Measurements from ENCODE around the gene GAB4. TPM values are rescaled to one million over a fixed set of nuclear protein-coding genes. Genes with fewer than 3 reads are reported as not detected.

GAB4 gene
- total and polyA plus RNA-seq, 2 donors (not counting 1 experiment from before 2014, with no cell fraction given) = not detected

- DNase-seq (ENCODE audit: low read depth in 2 of 2) = no peak
- no peaks in the 10 kb centered on the region for H3K36me3 ChIP-seq (ENCODE audit: control insufficient read depth, insufficient read depth, low read length)
- no peaks in the 10 kb centered on the region for H3K9me3 ChIP-seq (ENCODE audit: control insufficient read depth, insufficient read depth, low read depth, low read length)
- H3K4me1 ChIP-seq (ENCODE audit: control insufficient read depth, extremely low read depth, insufficient read depth, low read length) = no peaks in the 10 kb centered on the region
- no peaks in the 10 kb centered on the region for H3K79me2 ChIP-seq (ENCODE audit: control insufficient read depth, insufficient read depth, low read length)
- no peak overlapping the region for H3K4me3 ChIP-seq (replicated peaks in 1 of 4; ENCODE audit: control extremely low read depth in 1 of 4, insufficient read depth in 1 of 4, low read depth in 3 of 4, low read length in 4 of 4)
- TF ChIP-seq CTCF (conservative IDR thresholded peaks at IDR 0.05 in 1 of 2, IDR thresholded peaks at IDR 0.05 in 1 of 2; ENCODE audit: low read depth in 1 of 2, low read length in 2 of 2) (no peak), EZH2 (IDR thresholded peaks at IDR 0.05; ENCODE audit: low read length, missing control alignments) (no peak)
- no peak overlapping the region for H3K4me2 ChIP-seq (ENCODE audit: extremely low read depth, insufficient read depth, low read length)
- no peaks in the 10 kb centered on the region for H4K20me1 ChIP-seq (ENCODE audit: control insufficient read depth, extremely low read depth, insufficient read depth, low read length)
- no peak overlapping the region for H2AFZ ChIP-seq (ENCODE audit: low read length)
- H3K9ac ChIP-seq (ENCODE audit: insufficient read depth, low read length) = no peak overlapping the region
- no peak overlapping the region for H3K27ac ChIP-seq (ENCODE audit: insufficient read depth, low read length)
- H3K27me3 ChIP-seq (ENCODE audit: control insufficient read depth, insufficient read depth, low read length) = no peaks in the 10 kb centered on the region
Measured at GRCh38 chr22:16967453-16968217, 40.4 kb downstream of the GAB4 start.

- H3K9me3 ChIP-seq (ENCODE audit: control insufficient read depth, insufficient read depth, low read depth, low read length) = no peaks in the 10 kb centered on the region
- H3K36me3 ChIP-seq (ENCODE audit: control insufficient read depth, insufficient read depth, low read length) = no peaks in the 10 kb centered on the region
- no peaks in the 10 kb centered on the region for H4K20me1 ChIP-seq (ENCODE audit: control insufficient read depth, extremely low read depth, insufficient read depth, low read length)
- no peak for DNase-seq (ENCODE audit: low read depth in 2 of 2)
- H3K27ac ChIP-seq (ENCODE audit: insufficient read depth, low read length) = no peak overlapping the region
- no peak overlapping the region for H3K4me3 ChIP-seq (replicated peaks in 1 of 4; ENCODE audit: control extremely low read depth in 1 of 4, insufficient read depth in 1 of 4, low read depth in 3 of 4, low read length in 4 of 4)
- H3K9ac ChIP-seq (ENCODE audit: insufficient read depth, low read length) = no peak overlapping the region
- H3K4me1 ChIP-seq (ENCODE audit: control insufficient read depth, extremely low read depth, insufficient read depth, low read length) = no peaks in the 10 kb centered on the region
- no peaks in the 10 kb centered on the region for H3K27me3 ChIP-seq (ENCODE audit: control insufficient read depth, insufficient read depth, low read length)
- no peaks in the 10 kb centered on the region for H3K79me2 ChIP-seq (ENCODE audit: control insufficient read depth, insufficient read depth, low read length)
- no peak overlapping the region for H2AFZ ChIP-seq (ENCODE audit: low read length)
- TF ChIP-seq EZH2 (IDR thresholded peaks at IDR 0.05; ENCODE audit: low read length, missing control alignments) (no peak), CTCF (conservative IDR thresholded peaks at IDR 0.05 in 1 of 2, IDR thresholded peaks at IDR 0.05 in 1 of 2; ENCODE audit: low read depth in 1 of 2, low read length in 2 of 2) (no peak)
- H3K4me2 ChIP-seq (ENCODE audit: extremely low read depth, insufficient read depth, low read length) = no peak overlapping the region
Measured at GRCh38 chr22:16966251-16966650, 41.8 kb downstream of the GAB4 start.

DNA sequence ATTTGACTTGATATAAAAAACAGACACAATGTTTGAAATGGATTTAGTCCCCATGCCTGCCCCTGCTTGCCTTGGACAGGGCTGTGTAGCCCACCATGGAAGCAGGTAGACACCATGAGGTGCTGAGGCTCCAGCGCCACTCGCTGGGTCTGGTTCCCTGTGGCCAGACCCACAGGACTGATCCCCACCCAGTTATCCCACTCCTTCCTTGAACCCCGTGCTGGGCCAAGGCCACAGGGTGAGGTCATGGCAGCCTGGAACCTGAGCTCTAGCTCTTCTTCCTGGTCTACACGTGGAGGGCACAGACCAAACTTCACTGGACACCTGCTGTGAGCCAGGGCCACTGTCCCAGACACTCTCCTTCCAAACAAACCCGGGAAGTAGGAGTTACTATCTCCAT is 42.5 kb downstream of the GAB4 start:
- Histone ChIP-seq H2AFZ (ENCODE audit: low read length) (no peak overlapping the region), H3K9me3 (ENCODE audit: control insufficient read depth, insufficient read depth, low read depth, low read length) (no peaks in the 10 kb centered on the region), H3K9ac (ENCODE audit: insufficient read depth, low read length) (no peak overlapping the region), H3K79me2 (ENCODE audit: control insufficient read depth, insufficient read depth, low read length) (no peaks in the 10 kb centered on the region), H3K4me1 (ENCODE audit: control insufficient read depth, extremely low read depth, insufficient read depth, low read length) (no peaks in the 10 kb centered on the region), H3K36me3 (ENCODE audit: control insufficient read depth, insufficient read depth, low read length) (no peaks in the 10 kb centered on the region), H3K4me2 (ENCODE audit: extremely low read depth, insufficient read depth, low read length) (no peak overlapping the region), H3K27me3 (ENCODE audit: control insufficient read depth, insufficient read depth, low read length) (no peaks in the 10 kb centered on the region), H3K4me3 (replicated peaks in 1 of 4; ENCODE audit: control extremely low read depth in 1 of 4, insufficient read depth in 1 of 4, low read depth in 3 of 4, low read length in 4 of 4) (no peak overlapping the region), H4K20me1 (ENCODE audit: control insufficient read depth, extremely low read depth, insufficient read depth, low read length) (no peaks in the 10 kb centered on the region), H3K27ac (ENCODE audit: insufficient read depth, low read length) (no peak overlapping the region)
- no peak for DNase-seq (ENCODE audit: low read depth in 2 of 2)
- no peak for TF ChIP-seq EZH2 (IDR thresholded peaks at IDR 0.05; ENCODE audit: low read length, missing control alignments)
- TF ChIP-seq CTCF (conservative IDR thresholded peaks at IDR 0.05 in 1 of 2, IDR thresholded peaks at IDR 0.05 in 1 of 2; ENCODE audit: low read depth in 1 of 2, low read length in 2 of 2) = no peak

Measured in fibroblast of lung (primary cell).